GM19455 (cell line): ENCODE data around the gene ST3GAL4.

Experiments used
- ATAC-seq: cut with Tn5 transposase; IDR thresholded peaks from one replicate; pipeline ENCODE4 v1.9.1; 2021; ENCODE audit not compliant: unreplicated experiment

The ST3GAL4 gene

GRCh38 chr11:126420698-126421256, 65.3 kb downstream of the ST3GAL4 start:
- ATAC-seq, result no peak

GRCh38 chr11:126421271-126421671, 65.8 kb downstream of the ST3GAL4 start:
- no peak for ATAC-seq

GRCh38 chr11:126422446-126422845, 67.0 kb downstream of the ST3GAL4 start:
- no peak for ATAC-seq

GRCh38 chr11:126423154-126423553, 67.7 kb downstream of the ST3GAL4 start:
- no peak for ATAC-seq

- no peak for ATAC-seq
Measured at GRCh38 chr11:126423743-126424142, 68.3 kb downstream of the ST3GAL4 start.

- ATAC-seq, result no peak
Measured at GRCh38 chr11:126424471-126425039, 69.1 kb downstream of the ST3GAL4 start.

GRCh38 chr11:126426106-126426505, 70.6 kb downstream of the ST3GAL4 start:
- no peak for ATAC-seq

- ATAC-seq, result no peak
Measured at GRCh38 chr11:126426820-126427749, 71.6 kb downstream of the ST3GAL4 start.

GRCh38 chr11:126430581-126431335, 75.3 kb downstream of the ST3GAL4 start:
- ATAC-seq, result no peak

- no peak for ATAC-seq
Measured at GRCh38 chr11:126431401-126432064, 76.0 kb downstream of the ST3GAL4 start.

GRCh38 chr11:126432065-126432461, 76.6 kb downstream of the ST3GAL4 start:
- ATAC-seq, result no peak

GRCh38 chr11:126432525-126432924, 77.0 kb downstream of the ST3GAL4 start:
- ATAC-seq, result no peak

- ATAC-seq, result no peak
Measured at GRCh38 chr11:126433244-126433846, 77.9 kb downstream of the ST3GAL4 start.

GRCh38 chr11:126433989-126434949, 78.8 kb downstream of the ST3GAL4 start:
- ATAC-seq, result no peak

GRCh38 chr11:126434950-126435335, 79.5 kb downstream of the ST3GAL4 start:
- ATAC-seq, result no peak

- no peak for ATAC-seq
Measured at GRCh38 chr11:126436209-126436755, 80.8 kb downstream of the ST3GAL4 start.

GRCh38 chr11:126437731-126438130, 82.2 kb downstream of the ST3GAL4 start:
- ATAC-seq, result no peak

- ATAC-seq, result no peak
Measured at GRCh38 chr11:126438272-126438671, 82.8 kb downstream of the ST3GAL4 start.

- no peak for ATAC-seq
Measured at GRCh38 chr11:126438691-126439090, 83.2 kb downstream of the ST3GAL4 start.
